WI38 (cell line): ENCODE results near the gene HERPUD1.

Experiments used
- H3K4me3 ChIP-seq: 2 replicates; pipeline ENCODE4 v1.5.1; 2011; ENCODE audit warnings: low read depth, mild to moderate bottlenecking, control low read depth, low read length
- TF ChIP-seq, protein P1 (sequence below): IDR thresholded peaks from 2 replicates; pipeline ENCODE4 v1.5.1; 2012; ENCODE audit warnings: low read depth, mild to moderate bottlenecking, control low read depth, low read length

The HERPUD1 gene

DNA sequence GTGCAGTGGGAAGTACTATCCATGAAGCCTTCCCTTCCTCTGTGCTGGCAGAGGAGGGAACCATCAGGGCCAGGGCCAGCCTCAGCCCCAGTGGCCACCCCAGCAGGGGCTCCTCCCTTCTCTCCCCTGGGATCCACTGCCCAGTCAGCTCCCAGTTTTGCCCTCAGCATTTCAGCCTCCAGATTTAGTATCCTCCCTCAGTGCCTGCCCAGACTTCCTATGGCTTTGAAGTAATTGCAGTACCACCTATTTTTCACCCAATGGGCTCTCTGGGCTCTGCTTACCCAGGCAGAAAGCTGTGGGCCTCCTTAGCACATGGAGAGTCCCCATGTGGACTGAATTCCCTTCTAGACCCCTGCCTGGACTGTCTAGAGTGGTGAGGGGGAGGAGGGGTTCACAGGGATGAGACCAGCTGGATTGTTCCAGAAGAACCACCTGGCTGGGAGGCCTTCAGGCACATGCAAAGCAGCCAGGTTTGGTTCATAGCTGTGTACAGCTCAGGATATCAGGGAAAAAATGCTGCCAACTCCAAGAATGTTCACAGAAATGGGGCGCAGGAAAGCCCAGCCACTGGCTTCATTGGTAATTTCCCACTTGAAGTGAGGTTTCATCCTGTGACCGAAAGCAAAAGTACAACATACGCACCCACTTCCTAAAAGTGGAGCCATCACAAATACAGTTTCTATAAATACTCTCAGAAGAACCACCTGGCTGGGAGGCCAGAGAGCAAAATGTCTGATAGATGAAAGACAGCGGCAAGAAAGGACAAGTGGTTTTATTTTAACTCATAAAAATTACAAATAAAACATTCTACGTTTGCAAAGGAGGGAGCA is 15.2 kb upstream of the HERPUD1 start:
- H3K4me3 ChIP-seq = no peak overlapping the region
- TF ChIP-seq, protein P1, sequence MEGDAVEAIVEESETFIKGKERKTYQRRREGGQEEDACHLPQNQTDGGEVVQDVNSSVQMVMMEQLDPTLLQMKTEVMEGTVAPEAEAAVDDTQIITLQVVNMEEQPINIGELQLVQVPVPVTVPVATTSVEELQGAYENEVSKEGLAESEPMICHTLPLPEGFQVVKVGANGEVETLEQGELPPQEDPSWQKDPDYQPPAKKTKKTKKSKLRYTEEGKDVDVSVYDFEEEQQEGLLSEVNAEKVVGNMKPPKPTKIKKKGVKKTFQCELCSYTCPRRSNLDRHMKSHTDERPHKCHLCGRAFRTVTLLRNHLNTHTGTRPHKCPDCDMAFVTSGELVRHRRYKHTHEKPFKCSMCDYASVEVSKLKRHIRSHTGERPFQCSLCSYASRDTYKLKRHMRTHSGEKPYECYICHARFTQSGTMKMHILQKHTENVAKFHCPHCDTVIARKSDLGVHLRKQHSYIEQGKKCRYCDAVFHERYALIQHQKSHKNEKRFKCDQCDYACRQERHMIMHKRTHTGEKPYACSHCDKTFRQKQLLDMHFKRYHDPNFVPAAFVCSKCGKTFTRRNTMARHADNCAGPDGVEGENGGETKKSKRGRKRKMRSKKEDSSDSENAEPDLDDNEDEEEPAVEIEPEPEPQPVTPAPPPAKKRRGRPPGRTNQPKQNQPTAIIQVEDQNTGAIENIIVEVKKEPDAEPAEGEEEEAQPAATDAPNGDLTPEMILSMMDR = no peak

DNA sequence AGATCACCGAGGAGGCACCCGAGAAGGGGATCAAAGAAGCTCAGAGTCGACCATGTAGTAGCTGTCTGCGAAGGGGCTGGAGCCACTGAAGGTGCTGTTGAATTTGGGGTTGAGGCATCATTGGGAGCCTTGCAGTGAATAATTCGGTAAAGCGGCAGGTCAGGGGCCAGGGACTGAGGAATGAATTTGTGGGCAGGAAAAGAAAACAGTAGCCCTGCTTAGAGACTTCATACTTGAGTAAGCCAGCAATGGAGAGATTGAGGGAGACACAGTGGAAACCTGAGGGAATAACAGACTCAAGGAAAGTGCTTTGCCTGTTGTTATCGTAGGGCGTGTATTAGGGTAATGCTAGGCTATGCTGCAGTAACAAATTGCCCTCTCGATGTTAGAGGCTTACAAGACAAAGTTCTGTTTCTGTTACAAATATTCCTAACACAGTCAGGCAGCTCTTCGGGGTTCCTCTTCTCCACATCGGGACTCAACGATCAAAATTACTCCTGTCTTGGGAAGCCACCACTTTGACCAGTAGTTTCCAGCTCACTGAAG is 13.4 kb upstream of the HERPUD1 start:
- TF ChIP-seq, protein P1 = no peak
- no peak overlapping the region for H3K4me3 ChIP-seq

DNA sequence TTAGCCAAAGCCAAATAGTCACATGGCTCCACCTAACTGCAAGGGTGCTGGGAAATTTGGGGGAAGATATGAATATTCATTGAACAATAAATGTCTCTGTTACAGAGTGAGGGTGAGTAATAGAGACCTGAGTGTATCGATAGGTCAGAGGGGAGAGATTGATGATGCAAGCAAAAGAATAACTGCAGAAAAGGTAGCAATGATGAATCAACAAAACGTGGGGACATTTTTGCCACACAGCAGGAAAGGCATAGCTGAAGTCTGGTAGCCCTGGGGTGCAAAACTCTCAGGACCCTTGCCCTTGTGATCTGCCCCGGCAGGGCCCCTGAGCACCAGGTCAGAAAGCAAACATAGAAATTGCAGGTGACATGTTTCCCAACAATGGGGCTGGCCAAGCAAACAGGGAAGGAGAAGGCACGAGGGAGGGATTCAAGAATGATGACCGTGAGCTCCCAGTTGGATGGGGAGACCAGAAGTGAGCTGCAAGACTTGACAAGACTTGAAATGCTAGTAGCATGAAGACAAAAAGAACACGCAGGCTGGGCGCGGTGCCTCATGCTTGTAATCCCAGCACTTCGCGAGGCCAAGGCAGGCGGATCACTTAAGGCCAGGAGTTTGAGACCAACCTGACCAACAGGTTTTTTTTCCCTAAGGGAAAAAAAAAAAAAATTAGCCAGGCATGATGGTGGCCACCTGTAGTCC is 12.7 kb upstream of the HERPUD1 start:
- H3K4me3 ChIP-seq = no peak overlapping the region
- TF ChIP-seq, protein P1 = no peak

DNA sequence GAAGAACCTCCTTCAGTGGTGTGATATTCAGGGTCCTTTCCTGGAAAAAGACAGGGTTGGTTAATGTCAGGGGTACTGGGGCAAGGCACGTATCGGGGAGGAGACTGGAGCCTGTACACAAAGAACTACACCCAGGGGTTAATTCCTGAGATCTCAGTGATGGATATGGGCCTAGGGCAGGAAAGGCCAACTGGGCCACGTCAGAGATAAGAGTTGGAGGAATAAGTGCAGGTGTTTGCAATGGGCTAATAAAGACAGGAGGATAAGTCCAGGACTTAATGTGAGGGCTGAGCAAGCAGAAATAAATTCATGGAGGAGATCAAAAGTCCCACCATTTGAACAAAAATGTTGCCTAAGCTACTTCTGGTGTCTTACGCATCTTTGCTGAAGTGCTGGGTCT is 10.4 kb upstream of the HERPUD1 start:
- TF ChIP-seq, protein P1 = no peak
- no peak overlapping the region for H3K4me3 ChIP-seq

DNA sequence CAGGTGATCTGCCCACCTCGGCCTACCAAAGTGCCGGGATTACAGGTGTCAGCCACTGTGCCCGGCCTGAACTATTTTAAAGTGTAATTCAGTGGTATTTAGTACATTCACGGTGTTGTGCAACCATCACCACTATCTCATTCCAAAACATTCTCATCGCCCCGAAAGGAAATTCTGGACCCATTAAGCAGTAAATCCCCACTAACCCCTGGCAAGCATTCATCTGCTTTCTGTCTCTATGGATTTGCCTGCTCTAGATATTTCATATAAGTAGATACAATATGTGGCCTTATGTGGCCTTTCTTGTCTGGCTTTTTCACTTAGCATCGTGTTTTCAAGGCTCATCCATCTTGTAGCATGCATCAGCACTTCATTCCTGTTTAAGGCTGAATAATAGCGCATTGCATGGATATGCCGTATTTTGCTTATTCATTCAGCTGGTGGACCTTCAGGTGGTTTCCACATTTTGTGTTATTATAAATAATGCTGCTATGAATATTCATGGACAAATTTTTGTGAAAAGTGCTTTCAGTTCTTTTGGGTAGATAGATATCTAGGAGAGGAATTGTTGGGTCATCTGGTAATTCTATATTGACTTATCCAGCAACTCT is 8.4 kb upstream of the HERPUD1 start:
- TF ChIP-seq, protein P1 = no peak
- H3K4me3 ChIP-seq = no peak overlapping the region

DNA sequence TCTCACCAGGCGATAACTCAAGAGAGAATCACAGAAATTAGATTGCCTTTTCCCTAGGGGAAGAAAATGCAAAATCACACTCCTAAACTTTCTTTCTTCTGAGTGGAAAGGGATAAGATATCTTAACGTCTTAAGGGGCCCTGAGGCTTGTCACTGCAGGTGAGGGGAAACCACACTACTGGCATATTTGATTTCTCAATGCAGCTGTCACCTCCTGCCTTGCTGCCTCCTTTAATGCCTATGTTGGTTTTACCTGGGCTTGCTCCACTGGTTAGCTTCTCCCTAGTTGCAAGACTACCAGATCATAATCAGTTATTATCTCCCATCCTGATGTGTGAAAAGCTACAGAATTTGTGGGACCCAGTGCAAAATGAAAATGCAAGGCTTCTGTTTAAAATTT is 4.5 kb upstream of the HERPUD1 start:
- TF ChIP-seq, protein P1 = no peak
- no peak overlapping the region for H3K4me3 ChIP-seq
